T-helper 9 cell (primary cell): ENCODE data around the gene C4orf50.
"Not testable (repeated sequence)": the region's sequence is repeated elsewhere in the genome, so short reads cannot be mapped to it uniquely, and the experiment has no call there.

Experiments used
- DNase-seq: peaks from one replicate; pipeline ENCODE4 v3.0.0-alpha.2; 2020

Gene C4orf50

GRCh38 chr4:5965225-5965624 is 53.0 kb downstream of the C4orf50 start:
- DNase-seq = no peak

GRCh38 chr4:5964030-5964429 is 54.2 kb downstream of the C4orf50 start:
- no peak for DNase-seq

- no peak for DNase-seq
Observed at GRCh38 chr4:5963611-5964010, 54.6 kb downstream of the C4orf50 start.

GRCh38 chr4:5962416-5962815 is 55.8 kb downstream of the C4orf50 start:
- no peak for DNase-seq

- DNase-seq = no peak
Observed at GRCh38 chr4:5960252-5960880, 57.9 kb downstream of the C4orf50 start.

- DNase-seq = no peak
Observed at GRCh38 chr4:5959211-5959982, 58.8 kb downstream of the C4orf50 start.

GRCh38 chr4:5958199-5958735 is 60.0 kb downstream of the C4orf50 start:
- DNase-seq = no peak

GRCh38 chr4:5957076-5957475 is 61.2 kb downstream of the C4orf50 start:
- no peak for DNase-seq

- no peak for DNase-seq
Observed at GRCh38 chr4:5956285-5957021, 61.8 kb downstream of the C4orf50 start.

- DNase-seq = no peak
Observed at GRCh38 chr4:5955856-5956255, 62.4 kb downstream of the C4orf50 start.

- no peak for DNase-seq
Observed at GRCh38 chr4:5955201-5955821, 62.9 kb downstream of the C4orf50 start.

- DNase-seq = no peak
Observed at GRCh38 chr4:5954056-5954760, 64.0 kb downstream of the C4orf50 start.

GRCh38 chr4:5952975-5953951 is 65.0 kb downstream of the C4orf50 start:
- DNase-seq = no peak

GRCh38 chr4:5952286-5952974 is 65.8 kb downstream of the C4orf50 start:
- DNase-seq = no peak

GRCh38 chr4:5946653-5947052 is 71.6 kb downstream of the C4orf50 start:
- not testable (repeated sequence) for DNase-seq

GRCh38 chr4:5945936-5946335 is 72.3 kb downstream of the C4orf50 start:
- no peak for DNase-seq

GRCh38 chr4:5945171-5945570 is 73.1 kb downstream of the C4orf50 start:
- DNase-seq = no peak

GRCh38 chr4:5943561-5943960 is 74.7 kb downstream of the C4orf50 start:
- no peak for DNase-seq

- no peak for DNase-seq
Observed at GRCh38 chr4:5942947-5943346, 75.3 kb downstream of the C4orf50 start.

- no peak for DNase-seq
Observed at GRCh38 chr4:5941601-5942000, 76.6 kb downstream of the C4orf50 start.
